GM19328 (cell line): ENCODE data around the gene RETN.

Experiments
- ATAC-seq: cut with Tn5 transposase; IDR thresholded peaks from one replicate; pipeline ENCODE4 v1.9.1; 2021; ENCODE audit warnings: mild to moderate bottlenecking, moderate library complexity; ENCODE audit not compliant: unreplicated experiment

The RETN gene

GRCh38 chr19:7705387-7706187, 36.7 kb downstream of the RETN start:
- no peak for ATAC-seq

GRCh38 chr19:7706188-7706954, 37.5 kb downstream of the RETN start:
- no peak for ATAC-seq

- ATAC-seq = no peak
Observed at GRCh38 chr19:7706955-7707456, 38.2 kb downstream of the RETN start.

GRCh38 chr19:7709932-7710460, 41.1 kb downstream of the RETN start:
- ATAC-seq = no peak

GRCh38 chr19:7710616-7711015, 41.8 kb downstream of the RETN start:
- ATAC-seq = no peak

GRCh38 chr19:7715671-7716070, 46.8 kb downstream of the RETN start:
- ATAC-seq = no peak

GRCh38 chr19:7716762-7717161, 47.9 kb downstream of the RETN start:
- ATAC-seq = no peak

- no peak for ATAC-seq
Observed at GRCh38 chr19:7718668-7719067, 49.8 kb downstream of the RETN start.
